Prostate gland (tissue), 2 donors: Measurements from ENCODE around the gene PRCP. TPM values are rescaled to one million over a fixed set of nuclear protein-coding genes. Genes with fewer than 3 reads are reported as not detected.

ENCODE experiments used
- DNase-seq: peaks from one replicate; pipeline ENCODE4 v3.0.0-alpha.2; 2019; ENCODE audit warnings: low spot score
- H3K27ac ChIP-seq, 2 donors: fragments of 200-600 bp; sonication (generic); 2 replicates each; pipeline ENCODE4 v1.5.1; 2017 to 2019
- H3K27me3 ChIP-seq: fragments of 200-600 bp; sonication (generic); replicated peaks from 2 replicates; pipeline ENCODE4 v1.5.1; 2019; ENCODE audit not compliant: insufficient read depth
- H3K36me3 ChIP-seq, 2 donors: fragments of 200-600 bp; sonication (generic); 1 replicate in 1 of 2; 2 replicates in 1 of 2; pipeline versions ENCODE4 v1.5.1 to v1.8.1; 2017 to 2019
- H3K4me1 ChIP-seq: fragments of 200-600 bp; sonication (generic); replicated peaks from 2 replicates; pipeline ENCODE4 v1.5.1; 2019
- H3K4me3 ChIP-seq, 2 donors: fragments of 200-600 bp; sonication (generic); 2 replicates each; pipeline ENCODE4 v1.5.1; 2017 to 2019
- H3K9me3 ChIP-seq: fragments of 200-600 bp; sonication (generic); 2 replicates; pipeline ENCODE4 v1.5.1; 2017
- CTCF ChIP-seq, 4 experiments: fragments of 200-600 bp in 2 of 4; fragments of 450-650 bp in 2 of 4; sonication (generic) in 2 of 4; IDR thresholded peaks; 1 replicate in 3 of 4; 2 replicates in 1 of 4; pipeline ENCODE4 v1.5.1; 2016 to 2019; ENCODE audit warnings: antibody characterized with exemption in 4 of 4, mild to moderate bottlenecking in 2 of 4, moderate library complexity in 2 of 4
- POLR2A ChIP-seq: fragments of 450-650 bp; IDR thresholded peaks from one replicate; pipeline ENCODE4 v1.6.1; 2016; ENCODE audit warnings: antibody characterized with exemption, mild to moderate bottlenecking
- POLR2AphosphoS5 ChIP-seq: sonication (generic); formaldehyde crosslinking; IDR thresholded peaks from one replicate; pipeline ENCODE4 v1.6.1; 2017; ENCODE audit warnings: antibody characterized with exemption
- WGBS: methylation state at CpG from one replicate; pipeline ENCODE4 v1.1.5; 2018; 5-methylcytosine and 5-hydroxymethylcytosine counted together
- intact Hi-C: fragments of 100-400 bp; cut with DNase I; formaldehyde crosslinking; loops from one replicate; pipeline ENCODE4 v1.14.2; 2022
- total RNA-seq, 2 donors: library from RNA; depleted of rRNA; stranded (reverse); fragments of >200 nt; gene quantifications; one replicate each; pipeline ENCODE4 v1.1.0, GENCODE V29; 2016

The PRCP gene
- total RNA-seq, 2 donors from 2014 or later, result 41.8 to 67.7 TPM

DNA sequence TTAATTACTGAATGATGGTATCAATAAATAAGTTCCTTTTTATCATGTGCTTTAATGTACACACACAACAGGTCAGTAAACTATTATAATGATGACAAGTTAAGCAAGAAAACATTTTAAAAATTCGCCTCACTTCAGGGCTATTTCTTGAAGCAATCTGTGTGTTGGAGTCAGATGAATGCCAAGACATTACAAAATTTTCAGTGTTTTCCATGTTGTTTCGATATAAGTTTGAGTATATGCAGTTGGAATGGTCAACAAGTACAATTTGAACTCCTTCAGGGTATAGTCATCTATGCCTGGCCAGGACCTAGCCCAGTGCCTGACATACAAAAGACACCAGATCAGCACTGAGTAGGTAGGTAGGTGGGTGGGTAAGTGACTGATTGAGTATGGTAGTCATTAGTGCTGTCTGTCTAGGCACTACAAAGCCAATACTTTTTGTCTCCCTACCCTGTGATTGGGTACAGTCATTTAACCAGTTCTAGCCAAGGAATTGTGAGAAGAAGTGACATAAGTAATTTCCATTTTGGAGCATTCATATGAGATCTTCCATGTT is 7.5 kb downstream of the PRCP start:
- no peak for DNase-seq
- H3K27ac ChIP-seq, result no peak overlapping the region
- no peaks in the 10 kb centered on the region for H3K36me3 ChIP-seq
- TF ChIP-seq POLR2A, result no peak
- TF ChIP-seq CTCF (IDR thresholded peaks at IDR 0.05), result no peak
- TF ChIP-seq POLR2AphosphoS5, result no peak
- intact Hi-C loops, result no loop called here
- no peaks in the 10 kb centered on the region for H3K9me3 ChIP-seq
- no peaks in the 10 kb centered on the region for H3K27me3 ChIP-seq
- whole genome bisulfite sequencing, result 97% methylated on average over 2 of the region's 2 CpGs
- no peak overlapping the region for H3K4me3 ChIP-seq
- H3K4me1 ChIP-seq, result no peaks in the 10 kb centered on the region

- DNase-seq, result no peak
- intact Hi-C loops, result no loop called here
- Histone ChIP-seq H3K27ac (no peak overlapping the region), H3K36me3 (no peaks in the 10 kb centered on the region), H3K9me3 (no peaks in the 10 kb centered on the region), H3K4me1 (no peaks in the 10 kb centered on the region), H3K4me3 (no peak overlapping the region), H3K27me3 (no peaks in the 10 kb centered on the region)
- TF ChIP-seq POLR2AphosphoS5 (no peak), CTCF (IDR thresholded peaks at IDR 0.05) (no peak)
These were observed 9.3 kb downstream of the PRCP start for GRCh38 chr11:82890936-82891335.

DNA sequence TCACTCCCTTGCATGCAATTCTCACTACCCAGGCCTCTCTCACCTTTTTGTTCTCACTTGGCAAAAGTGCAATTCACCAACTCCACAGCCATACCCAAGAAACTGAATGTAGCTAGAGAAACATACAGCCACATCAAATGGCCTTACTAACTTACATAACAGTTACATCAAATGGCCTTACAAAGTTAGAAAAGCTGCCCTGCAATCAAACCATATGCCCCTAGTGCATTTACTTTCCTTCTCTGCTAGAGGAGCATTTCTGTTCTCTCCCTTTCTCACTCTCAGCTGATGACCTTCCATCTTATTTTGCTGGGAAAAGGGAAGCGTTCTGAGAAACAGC is 10.3 kb downstream of the PRCP start:
- intact Hi-C loops, result no loop called here
- 96% methylated on average over 1 of the region's 1 CpG for WGBS
- no peaks in the 10 kb centered on the region for H3K27me3 ChIP-seq
- H3K9me3 ChIP-seq, result no peaks in the 10 kb centered on the region
- no peaks in the 10 kb centered on the region for H3K4me1 ChIP-seq
- TF ChIP-seq POLR2A (no peak), CTCF (IDR thresholded peaks at IDR 0.05) (no peak), POLR2AphosphoS5 (no peak)
- no peak for DNase-seq
- H3K36me3 ChIP-seq, result no peaks in the 10 kb centered on the region
- no peak overlapping the region for H3K4me3 ChIP-seq
- H3K27ac ChIP-seq, result no peak overlapping the region

DNA sequence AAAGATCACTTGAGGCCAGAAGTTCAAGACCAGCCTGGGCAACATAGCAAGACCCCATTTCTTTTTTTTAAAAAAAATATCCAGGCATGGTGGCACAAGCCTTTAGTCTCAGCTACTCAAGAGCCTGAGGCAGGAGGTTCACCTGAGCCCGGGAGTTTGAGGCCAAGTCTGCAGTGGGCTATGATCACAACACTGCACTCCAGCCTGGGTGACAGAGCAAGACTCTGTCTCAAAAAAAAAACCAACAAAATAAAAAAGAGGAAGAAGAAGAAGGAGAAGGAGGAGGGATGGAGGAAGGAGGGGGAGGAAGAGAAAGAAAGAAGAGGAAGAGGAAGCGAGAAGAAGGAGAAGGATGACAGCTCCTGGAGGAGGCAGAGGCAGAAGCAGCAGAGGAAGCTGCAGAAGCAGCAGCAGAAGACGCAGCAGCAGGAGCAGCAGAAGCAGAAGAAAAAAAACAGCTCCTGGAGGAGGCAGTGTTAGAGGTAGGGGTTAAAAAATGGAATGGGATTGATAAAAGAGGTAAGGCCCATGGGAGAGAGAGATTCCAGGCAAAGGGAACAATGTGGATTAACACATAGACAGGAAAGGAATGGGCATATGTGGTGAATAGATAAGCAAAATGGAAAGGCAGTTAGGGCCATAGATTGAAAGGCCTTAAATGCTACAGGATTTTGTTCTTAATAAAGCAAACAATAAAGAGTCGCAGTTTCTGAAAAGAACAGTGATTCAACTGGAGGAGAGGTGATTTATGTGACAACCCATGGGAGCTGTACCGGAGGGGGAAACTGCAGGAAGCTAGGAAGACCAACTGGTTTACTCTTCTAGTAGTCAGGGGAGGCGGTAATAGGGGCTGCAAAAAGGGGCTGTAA is 10.9 kb downstream of the PRCP start:
- no peak for DNase-seq
- WGBS, result 38% methylated on average over 6 of the region's 6 CpGs
- intact Hi-C loops, result no loop called here
- Histone ChIP-seq H3K27ac (no peak overlapping the region), H3K9me3 (no peaks in the 10 kb centered on the region), H3K27me3 (no peaks in the 10 kb centered on the region), H3K36me3 (no peaks in the 10 kb centered on the region), H3K4me3 (no peak overlapping the region), H3K4me1 (no peaks in the 10 kb centered on the region)
- TF ChIP-seq CTCF (IDR thresholded peaks at IDR 0.05) (no peak), POLR2A (no peak), POLR2AphosphoS5 (no peak)

GRCh38 chr11:82883853-82884252 is 16.4 kb downstream of the PRCP start:
- Histone ChIP-seq H3K27me3 (no peaks in the 10 kb centered on the region), H3K4me1 (no peaks in the 10 kb centered on the region), H3K27ac (no peak overlapping the region), H3K4me3 (no peak overlapping the region), H3K9me3 (no peaks in the 10 kb centered on the region), H3K36me3 (no peaks in the 10 kb centered on the region)
- WGBS, result 85% methylated on average over 3 of the region's 3 CpGs
- TF ChIP-seq POLR2AphosphoS5, result no peak
- TF ChIP-seq POLR2A, result no peak
- no peak for TF ChIP-seq CTCF (IDR thresholded peaks at IDR 0.05)
- DNase-seq, result no peak
- intact Hi-C loops, result no loop called here
